Activated naive CD4-positive, alpha-beta T cell treated with Interleukin-2 at 50 U/mL for 16 hours (primary cell): Measurements from ENCODE around the gene SULT4A1.
"Not testable (repeated sequence)": the region's sequence is repeated elsewhere in the genome, so short reads cannot be mapped to it uniquely, and the experiment has no call there.

Experiments
- DNase-seq: peaks from one replicate; pipeline ENCODE4 v3.0.0-alpha.2; 2020

SULT4A1 gene

GRCh38 chr22:43885786-43886185, 23.5 kb upstream of the SULT4A1 start:
- no peak for DNase-seq

GRCh38 chr22:43885319-43885671, 23.0 kb upstream of the SULT4A1 start:
- no peak for DNase-seq

- DNase-seq: peak; percentile 37
These were observed 22.4 kb upstream of the SULT4A1 start for GRCh38 chr22:43884600-43885318.

GRCh38 chr22:43883719-43884415, 21.6 kb upstream of the SULT4A1 start:
- DNase-seq: no peak

- DNase-seq: peak; percentile 37
These were observed 20.8 kb upstream of the SULT4A1 start for GRCh38 chr22:43883012-43883661.

GRCh38 chr22:43882122-43882767, 19.9 kb upstream of the SULT4A1 start:
- no peak for DNase-seq

- DNase-seq: no peak
These were observed 19.1 kb upstream of the SULT4A1 start for GRCh38 chr22:43881091-43882061.

GRCh38 chr22:43880541-43880991, 18.3 kb upstream of the SULT4A1 start:
- no peak for DNase-seq

- no peak for DNase-seq
These were observed 17.7 kb upstream of the SULT4A1 start for GRCh38 chr22:43879901-43880540.

GRCh38 chr22:43878831-43879550, 16.7 kb upstream of the SULT4A1 start:
- DNase-seq: no peak

GRCh38 chr22:43878079-43878795, 15.9 kb upstream of the SULT4A1 start:
- no peak for DNase-seq

GRCh38 chr22:43876866-43877509, 14.7 kb upstream of the SULT4A1 start:
- no peak for DNase-seq

- DNase-seq: no peak
These were observed 7.5 kb upstream of the SULT4A1 start for GRCh38 chr22:43869799-43870198.

GRCh38 chr22:43869001-43869400, 6.7 kb upstream of the SULT4A1 start:
- not testable (repeated sequence) for DNase-seq

GRCh38 chr22:43867839-43868635, 5.7 kb upstream of the SULT4A1 start:
- DNase-seq: peak; percentile 9

- DNase-seq: no peak
These were observed 529 bp upstream of the SULT4A1 start for GRCh38 chr22:43862882-43863202.

GRCh38 chr22:43861529-43861928, 784 bp downstream of the SULT4A1 start:
- no peak for DNase-seq

GRCh38 chr22:43860831-43861230, 1.5 kb downstream of the SULT4A1 start:
- DNase-seq: no peak

- no peak for DNase-seq
These were observed 2.2 kb downstream of the SULT4A1 start for GRCh38 chr22:43860126-43860525.
